Fibroblast of the aortic adventitia (primary cell): ENCODE results near the gene VPREB1. TPM values are rescaled to one million over a fixed set of nuclear protein-coding genes. Genes with fewer than 3 reads are reported as not detected.
A peak's percentile ranks its signal among the peaks of the same experiment; 100 is the strongest.
"Not testable (repeated sequence)": the region's sequence is repeated elsewhere in the genome, so short reads cannot be mapped to it uniquely, and the experiment has no call there.

Experiments used
- DNase-seq: peaks from one replicate; pipeline ENCODE4 v3.0.0-alpha.2; 2010; ENCODE audit warnings: low read depth
- H3K4me3 ChIP-seq: 2 replicates; pipeline ENCODE4 v1.5.1; 2011; ENCODE audit warnings: low read depth, mild to moderate bottlenecking, control low read depth, low read length, moderate library complexity
- total RNA-seq: library from RNA; depleted of rRNA; stranded (reverse); fragments of >200 nt; gene quantifications from 2 replicates; pipeline ENCODE4 v1.2.3, GENCODE V29; 2012; ENCODE audit warnings: low replicate concordance
- TF ChIP-seq, protein P1 (sequence below): IDR thresholded peaks from 2 replicates; pipeline ENCODE4 v1.5.1; 2011; ENCODE audit warnings: mild to moderate bottlenecking, low read length, control low read depth, inconsistent platforms; ENCODE audit not compliant: insufficient read depth

VPREB1 gene
- total RNA-seq, 1 donor: not detected

DNA sequence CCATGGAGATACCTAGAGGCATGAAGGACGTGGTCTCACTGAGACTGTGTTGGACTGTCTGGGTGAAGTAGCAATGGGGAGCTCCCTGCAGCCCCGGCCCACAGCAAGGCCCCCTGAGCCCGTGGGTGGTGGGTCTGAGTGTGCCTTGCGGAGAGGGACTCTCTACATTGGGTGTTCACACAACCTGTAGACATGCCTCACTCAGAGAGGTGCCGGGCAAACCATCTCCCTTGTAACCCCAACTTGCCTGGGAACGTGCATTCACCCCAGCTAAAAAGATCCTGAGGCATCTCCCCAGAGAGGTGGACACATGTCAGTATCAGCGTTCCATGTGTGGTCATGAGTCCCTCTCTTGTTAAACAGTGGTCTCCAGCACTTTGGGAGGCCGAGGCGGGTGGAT, 2.1 kb downstream of the VPREB1 start:
- TF ChIP-seq, protein P1, sequence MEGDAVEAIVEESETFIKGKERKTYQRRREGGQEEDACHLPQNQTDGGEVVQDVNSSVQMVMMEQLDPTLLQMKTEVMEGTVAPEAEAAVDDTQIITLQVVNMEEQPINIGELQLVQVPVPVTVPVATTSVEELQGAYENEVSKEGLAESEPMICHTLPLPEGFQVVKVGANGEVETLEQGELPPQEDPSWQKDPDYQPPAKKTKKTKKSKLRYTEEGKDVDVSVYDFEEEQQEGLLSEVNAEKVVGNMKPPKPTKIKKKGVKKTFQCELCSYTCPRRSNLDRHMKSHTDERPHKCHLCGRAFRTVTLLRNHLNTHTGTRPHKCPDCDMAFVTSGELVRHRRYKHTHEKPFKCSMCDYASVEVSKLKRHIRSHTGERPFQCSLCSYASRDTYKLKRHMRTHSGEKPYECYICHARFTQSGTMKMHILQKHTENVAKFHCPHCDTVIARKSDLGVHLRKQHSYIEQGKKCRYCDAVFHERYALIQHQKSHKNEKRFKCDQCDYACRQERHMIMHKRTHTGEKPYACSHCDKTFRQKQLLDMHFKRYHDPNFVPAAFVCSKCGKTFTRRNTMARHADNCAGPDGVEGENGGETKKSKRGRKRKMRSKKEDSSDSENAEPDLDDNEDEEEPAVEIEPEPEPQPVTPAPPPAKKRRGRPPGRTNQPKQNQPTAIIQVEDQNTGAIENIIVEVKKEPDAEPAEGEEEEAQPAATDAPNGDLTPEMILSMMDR: no peak
- H3K4me3 ChIP-seq: no peak overlapping the region
- DNase-seq: no peak

DNA sequence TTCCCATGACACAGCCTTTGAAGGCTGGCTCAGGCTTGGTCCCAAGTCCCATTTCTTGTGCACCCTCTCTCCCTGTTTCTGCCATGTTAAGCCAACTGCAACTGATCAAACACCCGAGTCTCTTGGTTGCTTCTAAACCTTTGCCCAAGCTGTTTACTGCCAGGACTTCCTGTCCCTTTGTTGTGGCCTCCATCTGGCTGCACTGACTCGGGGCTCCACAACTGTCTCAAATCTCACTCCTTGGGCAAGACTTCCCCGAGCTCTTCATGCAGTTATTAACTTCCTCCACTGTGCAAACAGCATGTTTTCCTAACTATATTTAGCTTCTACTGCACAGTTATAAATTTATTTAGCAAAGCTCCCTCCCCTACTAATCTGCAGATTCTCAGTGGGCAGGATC, 4.3 kb downstream of the VPREB1 start:
- no peak overlapping the region for H3K4me3 ChIP-seq
- no peak for DNase-seq
- TF ChIP-seq, protein P1: no peak

DNA sequence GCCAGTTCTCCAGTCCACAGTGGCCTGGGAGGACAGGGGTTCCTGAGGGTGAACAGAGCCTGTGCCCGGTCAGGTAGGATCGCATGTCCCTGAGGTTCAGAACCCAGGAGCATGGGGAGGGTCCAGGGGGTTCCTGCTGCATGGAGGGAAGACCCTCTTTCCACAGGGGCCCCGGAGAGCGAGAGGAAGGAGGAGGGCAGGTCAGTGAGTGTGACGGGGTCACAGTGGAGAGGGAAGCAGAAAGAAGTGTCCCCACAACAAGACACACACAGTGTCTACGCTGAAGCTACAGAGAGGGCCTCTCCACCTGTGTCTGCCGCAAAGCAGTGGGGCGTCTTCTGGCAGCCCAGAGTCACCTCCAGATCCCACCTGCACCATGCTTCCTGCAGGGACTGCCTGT, 6.1 kb downstream of the VPREB1 start:
- DNase-seq, H3K4me3 ChIP-seq: not testable (repeated sequence)

DNA sequence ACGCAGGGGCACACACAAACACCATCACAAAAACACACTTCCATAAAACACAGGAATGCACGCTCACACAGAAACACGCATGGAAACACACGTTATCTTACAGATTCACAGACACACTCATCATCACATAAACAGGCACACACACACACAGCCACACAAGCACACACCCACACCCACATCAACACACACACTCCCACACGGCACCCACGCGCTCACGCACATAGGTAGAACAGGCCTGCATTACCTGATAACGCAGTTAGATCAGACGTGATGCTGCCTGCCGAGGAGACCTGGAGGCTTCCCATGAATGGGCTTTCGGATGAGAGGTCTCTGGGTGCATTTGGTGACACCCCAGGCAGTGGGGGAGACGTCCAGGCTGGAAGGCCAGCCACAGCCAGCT, 11.5 kb downstream of the VPREB1 start:
- not testable (repeated sequence) for H3K4me3 ChIP-seq, DNase-seq

DNA sequence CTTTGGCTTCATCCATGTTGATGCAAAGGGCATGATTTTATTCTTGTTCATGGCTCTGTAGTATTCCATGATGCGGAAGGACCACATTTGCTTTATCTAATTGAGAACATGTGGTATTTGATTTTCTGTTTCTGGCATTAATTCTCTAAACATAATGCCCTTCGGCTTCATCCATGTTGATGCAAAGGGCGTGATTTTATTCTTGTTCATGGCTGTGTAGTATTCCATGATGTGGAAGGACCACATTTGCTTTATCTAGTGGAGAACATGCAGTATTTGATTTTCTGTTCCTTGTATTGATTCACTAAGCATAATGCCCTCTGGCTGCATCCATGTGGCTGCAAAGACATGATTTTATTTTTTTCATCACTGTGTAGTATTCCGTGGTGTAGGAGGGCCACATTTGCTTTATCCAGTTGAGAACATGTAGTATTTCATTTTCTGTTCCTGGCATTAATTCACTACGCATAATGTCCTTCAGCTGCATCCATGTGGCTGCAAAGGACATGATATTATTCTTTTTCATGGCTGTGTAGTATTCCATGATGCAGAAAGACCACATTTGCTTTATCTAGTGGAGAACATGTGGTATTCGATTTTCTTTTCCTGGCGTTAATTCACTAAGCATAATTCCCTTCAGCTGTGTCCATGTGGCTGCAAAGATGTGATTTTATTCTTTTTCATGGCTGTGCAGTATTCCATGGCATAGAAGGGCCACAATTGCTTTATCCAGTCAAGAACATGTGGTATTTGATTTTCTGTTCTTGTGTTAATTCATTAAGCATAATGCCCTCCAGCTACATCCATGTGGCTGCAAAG, 14.2 kb downstream of the VPREB1 start:
- not testable (repeated sequence) for DNase-seq, H3K4me3 ChIP-seq

DNA sequence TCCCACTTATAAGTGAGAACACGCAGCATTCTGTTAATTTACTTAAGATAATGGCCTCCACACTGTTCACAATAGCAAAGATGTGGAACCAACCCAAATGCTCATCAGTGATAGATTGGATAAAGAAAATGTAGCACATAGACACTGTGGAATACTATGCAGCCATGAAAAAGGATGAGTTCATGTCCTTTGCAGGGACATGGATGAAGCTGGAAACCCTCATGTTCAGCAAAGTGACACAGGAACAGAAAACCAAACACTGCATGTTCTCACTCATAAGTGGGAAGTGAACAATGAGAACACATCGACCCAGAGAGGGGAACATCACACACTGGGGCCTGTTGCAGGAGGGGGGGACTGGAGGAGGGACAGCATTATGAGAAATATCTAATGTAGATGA, 15.6 kb downstream of the VPREB1 start:
- not testable (repeated sequence) for DNase-seq, H3K4me3 ChIP-seq

DNA sequence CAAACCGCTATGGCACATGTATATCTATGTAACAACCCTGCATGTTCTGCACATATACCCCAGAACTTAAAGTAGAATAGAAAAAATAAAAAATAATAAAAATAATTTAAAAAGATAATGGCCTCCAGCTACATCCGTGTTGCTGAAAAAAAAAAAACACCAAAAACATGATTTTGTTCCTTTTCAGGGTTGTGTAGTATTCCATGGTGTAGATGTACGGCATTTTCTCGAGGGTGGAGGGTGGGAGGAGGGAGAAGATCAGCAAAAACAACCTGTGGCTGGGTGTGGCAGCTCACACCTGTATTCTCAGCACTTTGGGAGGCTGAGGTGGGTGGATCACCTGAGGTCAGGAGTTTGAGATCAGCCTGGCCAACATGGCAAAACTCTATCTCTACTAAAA, 16.0 kb downstream of the VPREB1 start:
- DNase-seq, H3K4me3 ChIP-seq: not testable (repeated sequence)

DNA sequence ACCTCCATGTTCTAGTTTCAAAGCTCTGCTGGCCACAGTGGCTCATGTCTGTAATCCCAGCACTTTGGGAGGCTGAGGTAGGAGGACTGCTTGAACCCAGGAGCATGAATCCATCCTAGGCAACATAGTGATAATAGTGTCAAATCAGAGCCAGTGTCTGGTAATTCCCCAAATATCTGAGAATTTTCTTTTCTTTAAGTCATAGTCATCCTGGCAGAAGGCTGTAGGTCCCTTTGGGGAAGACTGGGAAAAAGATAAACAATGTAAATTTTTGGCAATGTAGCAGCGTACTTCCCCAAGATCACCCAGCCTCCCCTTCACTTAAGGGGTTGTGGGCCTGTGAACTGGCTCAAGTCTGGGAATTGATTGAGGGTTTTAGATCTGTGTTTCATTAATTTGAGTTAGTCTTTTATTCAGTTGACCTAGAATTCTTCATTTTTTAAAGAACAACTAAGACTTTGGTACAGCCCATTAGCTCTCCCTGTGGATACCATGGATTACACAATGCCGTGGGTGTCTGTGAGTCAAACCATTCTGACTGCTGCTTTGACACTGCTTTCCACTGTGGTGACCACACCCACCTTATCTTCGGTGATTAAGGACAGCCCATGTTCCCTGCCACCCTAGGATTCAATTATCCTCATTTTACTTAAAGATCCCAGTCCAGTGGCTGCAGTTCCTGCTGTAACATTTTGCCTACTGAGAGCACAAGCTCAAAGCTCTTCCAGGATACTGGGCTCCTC, 17.9 kb downstream of the VPREB1 start:
- H3K4me3 ChIP-seq: not testable (repeated sequence)
- peak; percentile 86 for DNase-seq

DNA sequence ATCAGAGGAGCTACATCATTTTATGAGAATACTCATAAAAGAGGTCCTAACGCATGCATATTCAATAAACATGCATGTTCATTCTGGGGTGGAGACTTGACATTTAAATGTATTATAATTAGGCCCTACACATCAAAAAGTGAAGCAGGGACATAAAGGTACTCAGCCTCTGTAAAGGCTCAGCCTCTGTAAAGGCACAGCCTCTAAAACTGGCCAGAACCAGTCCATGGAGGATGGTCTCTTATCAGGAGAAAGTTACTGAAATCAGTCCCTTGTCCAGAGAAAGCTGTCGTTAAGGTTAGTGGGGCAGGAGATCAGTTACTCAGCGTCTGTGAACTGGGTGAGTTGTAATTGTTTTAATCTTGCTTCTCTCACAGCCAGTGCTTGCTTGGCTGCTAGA, 19.2 kb downstream of the VPREB1 start:
- H3K4me3 ChIP-seq, DNase-seq: not testable (repeated sequence)

DNA sequence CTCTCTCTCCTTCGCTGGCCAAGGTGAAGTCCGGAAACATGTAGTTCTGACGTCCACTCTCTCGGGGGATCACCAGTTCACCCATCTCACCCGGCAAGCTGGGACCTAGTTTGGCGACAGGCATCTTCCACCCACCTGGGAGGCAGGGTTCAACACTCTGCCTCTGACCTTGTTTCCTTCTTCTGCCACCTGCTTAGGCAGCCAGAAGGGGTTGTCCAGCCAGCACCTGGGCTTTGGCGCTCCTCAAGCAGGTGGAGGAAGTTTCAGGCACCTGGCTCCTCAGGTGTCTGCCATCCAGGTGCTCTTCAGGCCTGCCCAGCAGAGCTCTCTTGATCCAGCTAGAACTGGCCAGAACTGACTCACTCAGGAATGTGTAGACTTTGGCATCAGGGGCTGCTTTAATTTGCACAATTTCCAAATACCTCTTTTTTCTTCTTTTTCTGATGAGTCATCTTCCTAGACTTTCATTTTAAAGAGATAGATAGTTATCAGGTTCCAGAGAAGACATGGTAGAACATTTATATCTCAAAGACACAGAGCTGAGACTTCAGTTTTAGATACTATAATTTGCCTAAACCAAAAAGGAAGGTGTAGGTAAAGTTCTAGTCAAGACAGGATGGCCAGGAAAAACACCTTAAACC, 25.6 kb downstream of the VPREB1 start:
- not testable (repeated sequence) for H3K4me3 ChIP-seq, DNase-seq

DNA sequence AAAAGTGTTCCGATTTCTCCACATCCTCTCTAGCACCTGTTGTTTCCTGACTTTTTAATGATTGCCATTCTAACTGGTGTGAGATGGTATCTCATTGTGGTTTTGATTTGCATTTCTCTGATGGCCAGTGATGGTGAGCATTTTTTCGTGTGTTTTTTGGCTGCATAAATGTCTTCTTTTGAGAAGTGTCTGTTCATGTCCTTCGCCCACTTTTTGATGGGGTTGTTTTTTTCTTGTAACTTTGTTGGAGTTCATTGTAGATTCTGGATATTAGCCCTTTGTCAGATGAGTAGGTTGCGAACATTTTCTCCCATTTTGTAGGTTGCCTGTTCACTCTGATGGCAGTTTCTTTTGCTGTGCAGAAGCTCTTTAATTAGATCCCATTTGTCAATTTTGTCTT, 32.8 kb downstream of the VPREB1 start:
- DNase-seq, H3K4me3 ChIP-seq: not testable (repeated sequence)

DNA sequence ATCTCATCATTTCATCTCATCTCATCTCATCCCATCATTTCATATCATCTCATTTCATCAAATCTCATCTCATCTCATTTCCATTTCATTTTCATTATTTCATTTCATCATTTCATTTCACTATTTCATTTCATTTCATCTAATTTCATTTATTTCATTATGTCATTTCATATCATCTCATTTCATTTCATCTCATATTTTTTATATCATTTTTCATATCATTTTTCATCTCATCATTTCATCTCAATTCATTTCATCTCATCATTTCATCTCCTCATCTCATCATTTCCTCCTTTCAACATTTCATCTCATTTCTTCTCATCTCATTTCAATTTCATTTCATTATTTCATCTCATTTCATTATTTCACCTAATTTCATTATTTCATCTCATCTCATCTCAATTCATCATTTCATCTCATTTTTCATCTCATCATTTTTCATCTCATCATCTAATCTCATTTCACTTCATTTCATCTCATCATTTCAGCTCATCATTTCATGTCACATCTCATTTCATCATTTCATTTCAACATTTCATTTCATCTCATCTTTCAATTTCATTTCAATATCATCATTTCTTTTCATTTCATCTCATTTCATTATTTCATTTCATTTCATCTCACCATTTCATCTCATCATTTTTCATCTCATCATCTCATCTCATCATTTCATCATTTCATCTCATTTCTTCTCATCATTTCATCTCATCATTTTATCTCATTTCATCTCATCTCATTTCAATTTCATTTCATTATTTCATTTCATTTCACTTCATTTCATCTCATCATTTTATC, 40.6 kb downstream of the VPREB1 start:
- not testable (repeated sequence) for H3K4me3 ChIP-seq, DNase-seq

DNA sequence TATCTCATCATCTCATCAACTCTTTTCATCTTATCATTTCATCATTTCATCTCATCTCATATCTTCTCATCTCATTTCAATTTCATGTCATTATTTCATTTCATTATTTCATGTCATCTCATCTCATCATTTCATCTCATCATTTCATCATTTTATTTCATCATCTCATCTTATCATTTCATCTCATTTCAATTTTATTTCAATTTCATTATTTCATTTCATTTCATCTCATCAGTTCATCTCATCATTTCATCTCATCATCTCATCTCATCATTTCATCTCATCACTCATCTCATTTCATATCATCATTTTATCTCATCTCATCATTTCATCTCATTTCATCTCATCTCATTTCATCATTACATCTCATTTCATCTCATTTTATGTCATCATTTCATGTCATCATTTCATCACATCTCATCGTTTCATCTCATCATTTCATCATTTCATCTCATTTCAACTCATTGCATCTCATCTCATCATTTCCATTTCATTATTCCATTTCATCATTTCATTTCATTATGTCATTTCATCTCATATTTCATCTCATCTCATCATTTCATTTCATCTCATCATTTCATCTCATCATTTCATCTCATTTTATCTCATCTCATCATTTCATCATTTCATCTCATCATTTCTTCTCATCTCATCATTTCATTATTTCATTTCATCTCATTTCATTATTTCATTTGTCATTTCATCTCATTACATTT, 42.0 kb downstream of the VPREB1 start:
- not testable (repeated sequence) for H3K4me3 ChIP-seq, DNase-seq

DNA sequence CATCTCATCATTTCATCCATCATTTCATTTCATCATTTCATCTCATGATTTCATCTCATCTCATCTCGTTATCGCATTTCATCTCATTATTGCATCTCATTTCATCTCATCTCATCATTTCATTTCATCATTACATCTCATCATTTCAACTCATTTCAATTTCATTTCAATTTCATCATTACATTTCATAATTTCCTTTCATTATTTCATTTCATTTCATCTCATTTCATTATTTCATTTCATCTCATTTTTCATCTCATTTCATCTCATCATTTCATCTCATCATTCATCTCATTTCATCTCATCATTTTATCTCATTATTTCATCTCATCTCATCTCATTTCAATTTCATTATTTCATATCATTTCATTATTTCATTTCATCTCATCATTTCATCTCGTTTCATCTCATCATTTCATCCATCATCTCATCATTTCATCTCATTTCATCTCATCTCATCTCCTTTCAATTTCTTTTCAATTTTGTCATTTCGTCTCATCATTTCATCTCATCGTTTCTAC, 42.6 kb downstream of the VPREB1 start:
- not testable (repeated sequence) for H3K4me3 ChIP-seq, DNase-seq

DNA sequence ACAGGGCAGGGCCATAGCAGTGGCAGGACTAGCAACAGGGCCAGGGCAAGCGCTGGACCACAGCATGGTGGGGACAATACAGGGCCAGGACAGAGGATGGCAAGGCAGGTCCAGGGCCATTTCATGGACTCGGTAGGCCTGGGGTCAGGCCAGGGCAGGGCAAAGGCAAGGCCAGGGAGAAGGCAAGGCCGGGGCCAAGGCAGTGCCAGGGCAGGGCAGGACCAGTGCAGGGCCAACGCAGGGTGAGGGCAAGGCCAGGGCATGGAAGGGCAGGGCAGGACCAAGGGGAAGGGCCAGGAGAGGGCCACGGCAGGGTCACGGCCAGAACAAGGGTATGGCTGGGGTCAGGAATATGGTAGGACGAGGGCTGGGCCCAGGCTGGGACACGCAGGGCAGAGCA, 45.1 kb downstream of the VPREB1 start:
- DNase-seq, H3K4me3 ChIP-seq: not testable (repeated sequence)
